SU-DHL-6 (cell line): ENCODE measurements around the gene RNASE8.

Source experiments
- H2AFZ ChIP-seq: fragments of 200-600 bp; sonication (generic); 2 replicates; pipeline ENCODE4 v1.6.1; 2014; ENCODE audit warnings: low read depth, mild to moderate bottlenecking, moderate library complexity, mixed read lengths, antibody characterized with exemption, low read length; ENCODE audit not compliant: severe bottlenecking
- H3F3A ChIP-seq: fragments of 200-600 bp; shearing (Covaris generic); 2 replicates; pipeline ENCODE4 v1.6.0; 2016; ENCODE audit warnings: antibody characterized with exemption, mild to moderate bottlenecking; ENCODE audit not compliant: insufficient read depth
- H3K27ac ChIP-seq: fragments of 200-600 bp; sonication (generic); 2 replicates; pipeline ENCODE4 v1.5.1; 2016; ENCODE audit warnings: low read depth, mild to moderate bottlenecking, low read length, moderate library complexity, mixed read lengths
- H3K27me3 ChIP-seq: fragments of 200-600 bp; sonication (generic), shearing (Covaris generic); 2 replicates; pipeline ENCODE4 v1.6.0; 2014; ENCODE audit warnings: mild to moderate bottlenecking, low read length
- H3K36me3 ChIP-seq: fragments of 200-600 bp; sonication (generic); 2 replicates; pipeline ENCODE4 v1.6.1; 2014; ENCODE audit warnings: mild to moderate bottlenecking, low read length, mixed read lengths
- H3K4me2 ChIP-seq: fragments of 300-600, 200-600 bp; shearing (Covaris generic), sonication (generic); 2 replicates; pipeline ENCODE4 v1.6.0; 2014; ENCODE audit warnings: low read length, low read depth, mild to moderate bottlenecking; ENCODE audit not compliant: poor library complexity, severe bottlenecking
- H3K4me3 ChIP-seq: fragments of 200-600 bp; sonication (generic); 2 replicates; pipeline ENCODE4 v1.5.1; 2014; ENCODE audit warnings: antibody characterized with exemption, low read length, mild to moderate bottlenecking, mixed read lengths; ENCODE audit not compliant: insufficient read depth, poor library complexity, severe bottlenecking
- H3K79me2 ChIP-seq: fragments of 200-600 bp; sonication (generic); 2 replicates; pipeline ENCODE4 v1.6.1; 2014; ENCODE audit warnings: mild to moderate bottlenecking, low read length, moderate library complexity; ENCODE audit not compliant: insufficient read depth
- H3K9ac ChIP-seq: fragments of 200-600 bp; sonication (generic); 2 replicates; pipeline ENCODE4 v1.7.0; 2014; ENCODE audit warnings: mild to moderate bottlenecking, low read length
- H3K9me2 ChIP-seq: fragments of 200-600 bp; sonication (generic); replicated peaks from 2 replicates; pipeline ENCODE4 v1.6.1; 2014; ENCODE audit warnings: low read length; ENCODE audit not compliant: insufficient read depth
- H3K9me3 ChIP-seq: fragments of 200-600 bp; sonication (generic); 2 replicates; pipeline ENCODE4 v1.6.1; 2014; ENCODE audit warnings: low read length, mixed read lengths; ENCODE audit not compliant: insufficient read depth
- H4K20me1 ChIP-seq: fragments of 200-600 bp; sonication (generic); 2 replicates; pipeline ENCODE4 v1.6.1; 2014; ENCODE audit warnings: low read depth, mild to moderate bottlenecking, antibody characterized with exemption, low read length, moderate library complexity, mixed read lengths
- CTCF ChIP-seq: fragments of 200-600 bp; sonication (generic); IDR thresholded peaks from one replicate; pipeline ENCODE4 v1.5.1; 2017; ENCODE audit warnings: antibody characterized with exemption, mild to moderate bottlenecking, low read length, moderate library complexity; ENCODE audit not compliant: insufficient read depth, poor library complexity, severe bottlenecking
- EZH2phosphoT487 ChIP-seq: fragments of 200-600 bp; sonication (generic), shearing (Covaris generic); conservative IDR thresholded peaks from 2 replicates; pipeline ENCODE4 v1.6.1; 2018; ENCODE audit warnings: mild to moderate bottlenecking, antibody characterized with exemption, low read length, moderate library complexity, mixed read lengths

RNASE8 gene

GRCh38 chr14:21023817-21024584, 33.6 kb upstream of the RNASE8 start:
- no peaks in the 10 kb centered on the region for H3K9me2 ChIP-seq
- no peak overlapping the region for H3K4me3 ChIP-seq
- H2AFZ ChIP-seq, result no peak overlapping the region
- no peaks in the 10 kb centered on the region for H4K20me1 ChIP-seq
- H3K9ac ChIP-seq, result no peak overlapping the region
- no peaks in the 10 kb centered on the region for H3K79me2 ChIP-seq
- no peak overlapping the region for H3K27ac ChIP-seq
- no peak overlapping the region for H3K4me2 ChIP-seq
- H3K9me3 ChIP-seq, result no peaks in the 10 kb centered on the region
- TF ChIP-seq CTCF (no peak), EZH2phosphoT487 (no peak)
- H3K36me3 ChIP-seq, result no peaks in the 10 kb centered on the region
- no peaks in the 10 kb centered on the region for H3F3A ChIP-seq
- no peaks in the 10 kb centered on the region for H3K27me3 ChIP-seq

- Histone ChIP-seq H3K4me2 (no peak within 1 kb of the TSS), H3K9me2 (no peaks in the 10 kb centered on the region), H3K9ac (no peak within 1 kb of the TSS), H3K36me3 (no peaks in the 10 kb centered on the region), H3K27me3 (no peaks in the 10 kb centered on the region), H4K20me1 (no peaks in the 10 kb centered on the region), H3K79me2 (no peaks in the 10 kb centered on the region), H3K27ac (no peak within 1 kb of the TSS), H2AFZ (no peak within 1 kb of the TSS), H3K4me3 (no peak within 1 kb of the TSS), H3K9me3 (no peaks in the 10 kb centered on the region), H3F3A (no peaks in the 10 kb centered on the region)
- TF ChIP-seq CTCF (no peak), EZH2phosphoT487 (no peak)
These were observed 32.8 kb upstream of the RNASE8 start, which contains the start of gene NDRG2 for GRCh38 chr14:21024585-21025370. TSS of gene NDRG2 (minus strand) at chr14:21025061. CDS start at chr14:21023315, 1,746 bp downstream.

- TF ChIP-seq CTCF, result no peak
- no peak for TF ChIP-seq EZH2phosphoT487
- Histone ChIP-seq H3K79me2 (no peaks in the 10 kb centered on the region), H3K9ac (no peak overlapping the region), H3K9me3 (no peaks in the 10 kb centered on the region), H3K4me3 (no peak overlapping the region), H3F3A (no peaks in the 10 kb centered on the region), H3K9me2 (no peaks in the 10 kb centered on the region), H4K20me1 (no peaks in the 10 kb centered on the region), H2AFZ (no peak overlapping the region), H3K27ac (no peak overlapping the region), H3K36me3 (no peaks in the 10 kb centered on the region), H3K4me2 (no peak overlapping the region), H3K27me3 (no peaks in the 10 kb centered on the region)
These were observed 32.0 kb upstream of the RNASE8 start for GRCh38 chr14:21025371-21026273.
